ENCODE measurements around the gene ZCCHC13. TPM values are rescaled to one million over a fixed set of nuclear protein-coding genes. Genes with fewer than 3 reads are reported as not detected.
A peak's percentile ranks its signal among the peaks of the same experiment; 100 is the strongest.

Gene ZCCHC13
- total RNA-seq, 6 donors from 2014 or later, result not detected

- Histone ChIP-seq H3K27ac (no peak overlapping the region), H3K9me3 (no peaks in the 10 kb centered on the region), H3K27me3 (no peaks in the 10 kb centered on the region), H3K4me3 (no peak overlapping the region), H3K4me1 (no peaks in the 10 kb centered on the region), H3K36me3 (no peaks in the 10 kb centered on the region)
- ATAC-seq (ENCODE audit: low FRiP score in 2 of 2) (no peak), DNase-seq (no peak)
- TF ChIP-seq CTCF (IDR thresholded peaks at IDR 0.05) (no peak), POLR2AphosphoS5 (IDR thresholded peaks at IDR 0.05) (no peak), EP300 (IDR thresholded peaks at IDR 0.05) (no peak), POLR2A (IDR thresholded peaks at IDR 0.05) (no peak)
- WGBS, 2 donors, result 65 to 80% methylated on average over 2 of the region's 2 CpGs
These were observed 42.1 kb downstream of the ZCCHC13 start for GRCh38 chrX:74346088-74346487.

GRCh38 chrX:74349387-74349786 lies 45.4 kb downstream of the ZCCHC13 start:
- TF ChIP-seq CTCF (IDR thresholded peaks at IDR 0.05) (no peak), EP300 (IDR thresholded peaks at IDR 0.05) (no peak)
- no peaks in the 10 kb centered on the region for H3K36me3 ChIP-seq
- no peaks in the 10 kb centered on the region for H3K9me3 ChIP-seq
- DNase-seq, result no peak
- ATAC-seq (ENCODE audit: low FRiP score in 2 of 2), result no peak
- no peak overlapping the region for H3K4me3 ChIP-seq
- H3K27me3 ChIP-seq, result no peaks in the 10 kb centered on the region
- WGBS, 2 donors, result 59 to 68% methylated on average over 3 of the region's 3 CpGs
- H3K27ac ChIP-seq, result no peak overlapping the region
- H3K4me1 ChIP-seq, result no peaks in the 10 kb centered on the region

- Histone ChIP-seq H3K27me3 (no peaks in the 10 kb centered on the region), H3K27ac (no peak overlapping the region), H3K9me3 (no peaks in the 10 kb centered on the region), H3K4me3 (no peak overlapping the region), H3K4me1 (no peaks in the 10 kb centered on the region), H3K36me3 (no peaks in the 10 kb centered on the region)
- ATAC-seq (ENCODE audit: low FRiP score in 2 of 2) (no peak), DNase-seq (no peak)
- 74 to 75% methylated on average over 4 of the region's 4 CpGs for WGBS, 2 donors
- no peak for TF ChIP-seq POLR2A (IDR thresholded peaks at IDR 0.05)
- TF ChIP-seq CTCF (IDR thresholded peaks at IDR 0.05), result no peak
- TF ChIP-seq EP300 (IDR thresholded peaks at IDR 0.05), result no peak
- TF ChIP-seq POLR2AphosphoS5 (IDR thresholded peaks at IDR 0.05), result no peak
These were observed 47.8 kb downstream of the ZCCHC13 start for GRCh38 chrX:74351760-74352159.

- no peak overlapping the region for H3K27ac ChIP-seq
- H3K9me3 ChIP-seq, result no peaks in the 10 kb centered on the region
- 44% methylated on average over 1 of the region's 1 CpG; no CpG with 5 or more reads in 1 of the 2 donors for WGBS, 2 donors
- H3K27me3 ChIP-seq, result no peaks in the 10 kb centered on the region
- no peaks in the 10 kb centered on the region for H3K36me3 ChIP-seq
- no peak for TF ChIP-seq CTCF (IDR thresholded peaks at IDR 0.05)
- peak in 1 of 2 donors; percentile 35 for ATAC-seq (ENCODE audit: low FRiP score in 2 of 2)
- H3K4me1 ChIP-seq, result no peaks in the 10 kb centered on the region
- DNase-seq, result peak in 1 of 2 donors; percentile 29
- H3K4me3 ChIP-seq, result no peak overlapping the region
These were observed 50.0 kb downstream of the ZCCHC13 start for GRCh38 chrX:74353984-74354383.

Small RNA genes lying within 50 kb of the gene (small RNA-seq; reads per million reads assigned to genes)
- gene AC004386.2 (0 reads per million in 4 donors), gene MIR374A (4.9 to 31.7 (median 10.9) reads per million in 4 donors), gene MIR545 (0 to 0.26 (median 0) reads per million in 4 donors), gene RF02119 (0 reads per million in 4 donors), gene RF02120 (0 reads per million in 4 donors), gene RF02121 (0 reads per million in 4 donors), gene RF02122 (0 reads per million in 4 donors), gene RF02123 (0 reads per million in 4 donors)

Other genes with a start within 250 kb of the ZCCHC13 start
- 10 to 100 TPM in 1 of 6 donors, 1 to 10 TPM in 5; 2.0 to 10.7 (median 4.8) TPM for gene SLC16A2, start 117.3 kb downstream of the ZCCHC13 start, total RNA-seq

All from upper lobe of left lung (tissue), 6 donors.